SK-N-SH (cell line): Measurements from ENCODE around the gene CEP250. TPM values are rescaled to one million over a fixed set of nuclear protein-coding genes. Genes with fewer than 3 reads are reported as not detected.
A peak's percentile ranks its signal among the peaks of the same experiment; 100 is the strongest.

ENCODE experiments used
- CTCF ChIA-PET: fragments of 300-600, 350-600 bp; formaldehyde crosslinking; extraction: SDS; loops from one replicate; lab custom pipeline; 2021; lab: Yijun Ruan, JAX
- POLR2A ChIA-PET: fragments of 350-600 bp; sonication (Branson Sonifier 250); formaldehyde crosslinking; extraction: SDS; loops from one replicate; lab custom pipeline; 2020; ENCODE audit warnings: antibody characterized with exemption, inconsistent platforms; lab: Yijun Ruan, JAX
- DNase-seq: peaks from one replicate; pipeline ENCODE4 v3.0.0; 2012
- H2AFZ ChIP-seq: fragments of 200-600 bp; sonication (generic); 2 replicates; pipeline ENCODE4 v1.8.1; 2016; ENCODE audit warnings: antibody characterized with exemption, mild to moderate bottlenecking, low read depth
- H3F3A ChIP-seq: fragments of 200-600 bp; sonication (generic); replicated peaks from 2 replicates; pipeline ENCODE3; 2016; ENCODE audit warnings: antibody characterized with exemption, mild to moderate bottlenecking; ENCODE audit not compliant: insufficient read depth
- H3K27ac ChIP-seq, 2 experiments: fragments of 200-500 bp in 1 of 2; fragments of 200-600 bp in 1 of 2; sonication (Bioruptor generic) in 1 of 2; sonication (generic), shearing (Covaris generic) in 1 of 2; 2 replicates each; pipeline versions ENCODE4 v1.5.1 to v1.6.1; 2014 to 2016; ENCODE audit warnings: low read depth in 2 of 2, inconsistent platforms in 1 of 2, low read length in 1 of 2, mild to moderate bottlenecking in 1 of 2, mixed read lengths in 1 of 2
- H3K27me3 ChIP-seq: fragments of 200-600 bp; sonication (generic), shearing (Covaris generic); 2 replicates; pipeline ENCODE4 v1.6.1; 2016; ENCODE audit warnings: mixed run types; ENCODE audit not compliant: insufficient read depth
- H3K36me3 ChIP-seq, 2 experiments: fragments of 200-500 bp in 1 of 2; fragments of 200-600 bp in 1 of 2; sonication (Bioruptor generic) in 1 of 2; sonication (generic) in 1 of 2; replicated peaks in 1 of 2; 2 replicates each; pipeline versions ENCODE3 to v1.5.1; 2014 to 2016; ENCODE audit warnings: low read length in 1 of 2, mild to moderate bottlenecking in 1 of 2; ENCODE audit not compliant: insufficient read depth in 2 of 2, control insufficient read depth in 1 of 2
- H3K4me1 ChIP-seq, 2 experiments: fragments of 200-500 bp in 1 of 2; fragments of 200-600 bp in 1 of 2; sonication (Bioruptor generic) in 1 of 2; sonication (generic), shearing (Covaris generic) in 1 of 2; 2 replicates each; pipeline versions ENCODE4 v1.5.1 to v1.6.1; 2014 to 2016; ENCODE audit warnings: low read depth in 1 of 2, low read length in 1 of 2, mixed run types in 1 of 2; ENCODE audit not compliant: insufficient read depth in 2 of 2, control insufficient read depth in 1 of 2
- H3K4me2 ChIP-seq: fragments of 200-600 bp; sonication (generic), shearing (Covaris generic); 2 replicates; pipeline ENCODE4 v1.6.1; 2017; ENCODE audit warnings: mixed run types
- H3K4me3 ChIP-seq, 2 experiments: fragments of 200-500 bp in 1 of 2; fragments of 200-600 bp in 1 of 2; sonication (Bioruptor generic) in 1 of 2; sonication (generic), shearing (Covaris generic) in 1 of 2; 2 replicates each; pipeline versions ENCODE4 v1.5.1 to v1.8.1; 2014 to 2016; ENCODE audit warnings: low read depth in 2 of 2, inconsistent platforms in 1 of 2, low read length in 1 of 2, mild to moderate bottlenecking in 1 of 2, mixed read lengths in 1 of 2, moderate library complexity in 1 of 2
- H3K79me2 ChIP-seq: fragments of 200-600 bp; sonication (generic); 2 replicates; pipeline ENCODE4 v1.8.1; 2017; ENCODE audit warnings: mild to moderate bottlenecking; ENCODE audit not compliant: insufficient read depth
- H3K9ac ChIP-seq: fragments of 200-600 bp; sonication (generic); 2 replicates; pipeline ENCODE4 v1.6.1; 2017; ENCODE audit warnings: mixed run types
- H3K9me2 ChIP-seq: fragments of 200-600 bp; sonication (generic); 2 replicates; pipeline ENCODE4 v1.6.1; 2017; ENCODE audit warnings: mixed run types
- H3K9me3 ChIP-seq: fragments of 200-600 bp; sonication (generic); 2 replicates; pipeline ENCODE4 v1.6.1; 2017; ENCODE audit warnings: mixed run types, mild to moderate bottlenecking, moderate library complexity
- H4K20me1 ChIP-seq: fragments of 200-600 bp; sonication (generic); 2 replicates; pipeline ENCODE4 v1.6.1; 2017; ENCODE audit warnings: mild to moderate bottlenecking, mixed run types; ENCODE audit not compliant: insufficient read depth
- CHD2 ChIP-seq: fragments of 150-350 bp; IDR thresholded peaks from 2 replicates; pipeline ENCODE4 v1.6.1; 2018; ENCODE audit warnings: low read length; ENCODE audit not compliant: partially characterized antibody
- EZH2phosphoT487 ChIP-seq: fragments of 200-600 bp; sonication (generic); IDR thresholded peaks from 2 replicates; pipeline ENCODE4 v1.6.1; 2017; ENCODE audit warnings: low read depth, mixed run types, mild to moderate bottlenecking, antibody characterized with exemption, moderate library complexity, borderline replicate concordance
- FOSL2 ChIP-seq: IDR thresholded peaks from 2 replicates; pipeline ENCODE4 v1.4.0; 2012; ENCODE audit warnings: low read depth, mild to moderate bottlenecking, moderate library complexity, borderline replicate concordance
- GABPA ChIP-seq: IDR thresholded peaks from 2 replicates; pipeline ENCODE4 v1.4.0; 2012; ENCODE audit warnings: low read depth, mild to moderate bottlenecking
- GATA2 ChIP-seq: sonication (generic); formaldehyde crosslinking; IDR thresholded peaks from 2 replicates; pipeline ENCODE4 v1.5.0; 2020; ENCODE audit warnings: mild to moderate bottlenecking, missing genetic modification reagents
- JUND ChIP-seq: IDR thresholded peaks from 2 replicates; pipeline ENCODE4 v1.4.0; 2012
- MXI1 ChIP-seq: IDR thresholded peaks from 2 replicates; pipeline ENCODE4 v1.6.1; 2012; ENCODE audit warnings: mild to moderate bottlenecking, low read depth, low read length, improper control_type of control experiment
- NRF1 ChIP-seq: IDR thresholded peaks from 2 replicates; pipeline ENCODE4 v1.6.1; 2012; ENCODE audit warnings: low read depth, mild to moderate bottlenecking, low read length
- RAD21 ChIP-seq: IDR thresholded peaks from 2 replicates; pipeline ENCODE4 v1.6.1; 2012; ENCODE audit warnings: mild to moderate bottlenecking, low read length
- RCOR1 ChIP-seq: fragments of 150-350 bp; IDR thresholded peaks from 2 replicates; pipeline ENCODE4 v1.6.1; 2017; ENCODE audit warnings: antibody characterized with exemption, low read length
- RFX5 ChIP-seq: IDR thresholded peaks from 2 replicates; pipeline ENCODE4 v1.6.1; 2012; ENCODE audit warnings: mild to moderate bottlenecking, improper control_type of control experiment, low read length
- RXRA ChIP-seq: IDR thresholded peaks from 2 replicates; pipeline ENCODE4 v1.4.0; 2012; ENCODE audit warnings: low read depth, mild to moderate bottlenecking, borderline replicate concordance
- SIN3A ChIP-seq: IDR thresholded peaks from 2 replicates; pipeline ENCODE4 v1.6.1; 2012; ENCODE audit warnings: low read depth, mild to moderate bottlenecking, low read length, moderate library complexity, borderline replicate concordance
- SMC3 ChIP-seq: IDR thresholded peaks from 2 replicates; pipeline ENCODE4 v1.6.1; 2012; ENCODE audit warnings: low read depth, low read length, improper control_type of control experiment
- TEAD4 ChIP-seq: IDR thresholded peaks from 2 replicates; pipeline ENCODE4 v1.4.0; 2012; ENCODE audit warnings: mild to moderate bottlenecking, borderline replicate concordance; ENCODE audit not compliant: insufficient read depth
- YY1 ChIP-seq: IDR thresholded peaks from 2 replicates; pipeline ENCODE4 v1.4.0; 2012; ENCODE audit warnings: low read depth, mild to moderate bottlenecking
- WGBS: methylation state at CpG from one replicate; pipeline ENCODE4 v1.1.6; 2017; ENCODE audit warnings: low lambda C conversion rate; 5-methylcytosine and 5-hydroxymethylcytosine counted together
- polyA plus RNA-seq, 3 experiments: library from polyadenylated mRNA; depleted of rRNA; stranded (reverse); fragments of >200 nt; gene quantifications; 2 replicates each; pipeline ENCODE4 v1.2.3, GENCODE V29; 2012
- TF ChIP-seq, protein P1 (sequence below): fragments of 150-350 bp; IDR thresholded peaks from 2 replicates; pipeline ENCODE4 v1.6.1; 2017; ENCODE audit warnings: antibody characterized with exemption, low read length, low read depth, borderline replicate concordance
- TF ChIP-seq, protein P2 (sequence below): IDR thresholded peaks from 2 replicates; pipeline ENCODE4 v1.4.0; 2012; ENCODE audit warnings: low read depth, borderline replicate concordance
- TF ChIP-seq, protein P3 (sequence below): IDR thresholded peaks from 2 replicates; pipeline ENCODE4; 2012
- TF ChIP-seq, protein P4 (sequence below): fragments of 200-600 bp; sonication (generic); IDR thresholded peaks from 2 replicates; pipeline ENCODE4 v1.6.1; 2017; ENCODE audit warnings: antibody characterized with exemption, mild to moderate bottlenecking, moderate library complexity
- TF ChIP-seq, protein P5 (sequence below): IDR thresholded peaks from 2 replicates; pipeline ENCODE4 v1.4.0; 2012; ENCODE audit warnings: low read depth

The CEP250 gene, protein sequence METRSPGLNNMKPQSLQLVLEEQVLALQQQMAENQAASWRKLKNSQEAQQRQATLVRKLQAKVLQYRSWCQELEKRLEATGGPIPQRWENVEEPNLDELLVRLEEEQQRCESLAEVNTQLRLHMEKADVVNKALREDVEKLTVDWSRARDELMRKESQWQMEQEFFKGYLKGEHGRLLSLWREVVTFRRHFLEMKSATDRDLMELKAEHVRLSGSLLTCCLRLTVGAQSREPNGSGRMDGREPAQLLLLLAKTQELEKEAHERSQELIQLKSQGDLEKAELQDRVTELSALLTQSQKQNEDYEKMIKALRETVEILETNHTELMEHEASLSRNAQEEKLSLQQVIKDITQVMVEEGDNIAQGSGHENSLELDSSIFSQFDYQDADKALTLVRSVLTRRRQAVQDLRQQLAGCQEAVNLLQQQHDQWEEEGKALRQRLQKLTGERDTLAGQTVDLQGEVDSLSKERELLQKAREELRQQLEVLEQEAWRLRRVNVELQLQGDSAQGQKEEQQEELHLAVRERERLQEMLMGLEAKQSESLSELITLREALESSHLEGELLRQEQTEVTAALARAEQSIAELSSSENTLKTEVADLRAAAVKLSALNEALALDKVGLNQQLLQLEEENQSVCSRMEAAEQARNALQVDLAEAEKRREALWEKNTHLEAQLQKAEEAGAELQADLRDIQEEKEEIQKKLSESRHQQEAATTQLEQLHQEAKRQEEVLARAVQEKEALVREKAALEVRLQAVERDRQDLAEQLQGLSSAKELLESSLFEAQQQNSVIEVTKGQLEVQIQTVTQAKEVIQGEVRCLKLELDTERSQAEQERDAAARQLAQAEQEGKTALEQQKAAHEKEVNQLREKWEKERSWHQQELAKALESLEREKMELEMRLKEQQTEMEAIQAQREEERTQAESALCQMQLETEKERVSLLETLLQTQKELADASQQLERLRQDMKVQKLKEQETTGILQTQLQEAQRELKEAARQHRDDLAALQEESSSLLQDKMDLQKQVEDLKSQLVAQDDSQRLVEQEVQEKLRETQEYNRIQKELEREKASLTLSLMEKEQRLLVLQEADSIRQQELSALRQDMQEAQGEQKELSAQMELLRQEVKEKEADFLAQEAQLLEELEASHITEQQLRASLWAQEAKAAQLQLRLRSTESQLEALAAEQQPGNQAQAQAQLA (N-terminal part only)
- polyA plus RNA-seq (2012; rRNA removed) = 13.3 and 14.6 TPM in 2 replicates
- 11.8 and 12.4 TPM in 2 replicates for polyA plus RNA-seq (2012; cell fraction: cytosol; rRNA removed)
- 31.9 and 42.2 TPM in 2 replicates for polyA plus RNA-seq (2012; cell fraction: nucleus; rRNA removed)

DNA sequence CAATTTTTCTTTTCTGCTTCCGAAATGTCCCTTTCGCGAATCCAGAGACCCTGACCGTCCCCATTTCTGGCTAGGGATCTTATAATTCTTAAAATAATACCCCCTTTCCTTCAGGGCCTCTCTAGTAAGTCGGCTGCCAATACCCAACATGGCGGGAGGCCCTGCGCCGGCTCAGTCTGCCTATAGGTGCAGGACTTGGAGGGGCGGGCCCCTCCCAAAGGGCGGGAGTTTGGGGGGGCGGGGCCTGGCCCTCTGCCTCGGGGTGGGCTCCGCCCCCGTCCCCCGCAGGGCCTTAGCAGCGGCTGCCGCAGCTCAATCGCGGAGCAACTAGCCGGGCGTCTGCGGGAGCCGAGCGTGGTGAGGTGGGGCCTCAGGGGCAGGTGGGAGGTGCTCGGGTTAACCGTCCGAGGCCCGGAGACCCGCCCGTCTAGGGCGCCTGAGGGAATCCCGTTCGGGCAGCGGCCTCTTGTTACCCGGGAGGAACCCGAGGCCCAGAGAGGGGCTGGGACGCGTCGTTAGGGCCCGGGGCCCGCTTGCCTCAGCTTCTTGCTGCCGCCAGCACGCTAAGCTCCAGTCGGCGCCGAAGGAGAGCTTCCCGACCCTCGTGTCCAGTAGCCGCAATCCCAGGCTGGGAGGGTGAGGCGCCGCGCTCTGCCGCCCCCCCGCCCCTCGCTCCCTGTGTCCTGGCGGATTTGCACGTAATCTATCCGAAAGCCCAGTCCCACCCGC is at the start of gene CEP250:
Gene CEP250, plus strand, starts transcription at position 718 of the 729 bp plus-strand sequence. CDS start 6,770 bp downstream, outside the sequence.
- POLR2A ChIA-PET = interaction anchor here (0.6 to 1.8 kb wide), 17 partner anchors 8 to 432 kb away, joined by 3 to 11 read pairs (median 4); partner anchors contain the start of genes CPNE1, EIF6, ERGIC3 and MMP24OS
- Histone ChIP-seq H3K9me2 (no peaks in the 10 kb centered on the region), H3K9ac (peak within 1 kb of the TSS; percentile 93), H3K4me1 (peaks cover 4 to 32% of the 10 kb centered on the region in 2 experiments; a peak in 3 of 4 replicates), H2AFZ (peak within 1 kb of the TSS; percentile 96), H3K9me3 (no peaks in the 10 kb centered on the region), H3K4me3 (peak within 1 kb of the TSS; percentile 78 to 93), H3K27me3 (no peaks in the 10 kb centered on the region), H3K79me2 (peaks cover 44% of the 10 kb centered on the region), H3F3A (peaks cover 11% of the 10 kb centered on the region), H3K36me3 (peaks cover 3 to 4% of the 10 kb centered on the region in 2 experiments), H3K27ac (peak within 1 kb of the TSS; percentile 93 to 98), H3K4me2 (peak within 1 kb of the TSS; percentile 85), H4K20me1 (no peaks in the 10 kb centered on the region)
- under 1% methylated on average over 26 of the region's 59 CpGs for WGBS
- DNase-seq = peak; percentile 96
- CTCF ChIA-PET = interaction anchor here (1.0 to 5.9 kb wide), 5 partner anchors 7 to 499 kb away, joined by 3 to 52 read pairs (median 13); partner anchors contain the start of gene SCAND1
- TF ChIP-seq SIN3A = peak; percentile 76; the same call in 1 of the 2 replicates
- no peak for TF ChIP-seq CHD2
- peak; percentile 96 for TF ChIP-seq YY1
- TF ChIP-seq, protein P1, sequence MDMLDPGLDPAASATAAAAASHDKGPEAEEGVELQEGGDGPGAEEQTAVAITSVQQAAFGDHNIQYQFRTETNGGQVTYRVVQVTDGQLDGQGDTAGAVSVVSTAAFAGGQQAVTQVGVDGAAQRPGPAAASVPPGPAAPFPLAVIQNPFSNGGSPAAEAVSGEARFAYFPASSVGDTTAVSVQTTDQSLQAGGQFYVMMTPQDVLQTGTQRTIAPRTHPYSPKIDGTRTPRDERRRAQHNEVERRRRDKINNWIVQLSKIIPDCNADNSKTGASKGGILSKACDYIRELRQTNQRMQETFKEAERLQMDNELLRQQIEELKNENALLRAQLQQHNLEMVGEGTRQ = no peak
- TF ChIP-seq, protein P2, sequence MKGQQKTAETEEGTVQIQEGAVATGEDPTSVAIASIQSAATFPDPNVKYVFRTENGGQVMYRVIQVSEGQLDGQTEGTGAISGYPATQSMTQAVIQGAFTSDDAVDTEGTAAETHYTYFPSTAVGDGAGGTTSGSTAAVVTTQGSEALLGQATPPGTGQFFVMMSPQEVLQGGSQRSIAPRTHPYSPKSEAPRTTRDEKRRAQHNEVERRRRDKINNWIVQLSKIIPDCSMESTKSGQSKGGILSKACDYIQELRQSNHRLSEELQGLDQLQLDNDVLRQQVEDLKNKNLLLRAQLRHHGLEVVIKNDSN = no peak; the same call in 1 of the 2 replicates
- no peak for TF ChIP-seq FOSL2
- TF ChIP-seq RCOR1 = no peak
- TF ChIP-seq NRF1 = no peak
- TF ChIP-seq SMC3 = no peak
- TF ChIP-seq JUND = no peak
- TF ChIP-seq RAD21 = no peak
- peak; percentile 58; the same call in 1 of the 2 replicates for TF ChIP-seq MXI1
- TF ChIP-seq TEAD4 = no peak
- TF ChIP-seq RFX5 = no peak
- TF ChIP-seq GABPA = no peak
- TF ChIP-seq RXRA = no peak
- TF ChIP-seq, protein P3, sequence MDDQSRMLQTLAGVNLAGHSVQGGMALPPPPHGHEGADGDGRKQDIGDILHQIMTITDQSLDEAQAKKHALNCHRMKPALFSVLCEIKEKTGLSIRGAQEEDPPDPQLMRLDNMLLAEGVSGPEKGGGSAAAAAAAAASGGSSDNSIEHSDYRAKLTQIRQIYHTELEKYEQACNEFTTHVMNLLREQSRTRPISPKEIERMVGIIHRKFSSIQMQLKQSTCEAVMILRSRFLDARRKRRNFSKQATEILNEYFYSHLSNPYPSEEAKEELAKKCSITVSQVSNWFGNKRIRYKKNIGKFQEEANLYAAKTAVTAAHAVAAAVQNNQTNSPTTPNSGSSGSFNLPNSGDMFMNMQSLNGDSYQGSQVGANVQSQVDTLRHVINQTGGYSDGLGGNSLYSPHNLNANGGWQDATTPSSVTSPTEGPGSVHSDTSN = no peak
- TF ChIP-seq, protein P4, sequence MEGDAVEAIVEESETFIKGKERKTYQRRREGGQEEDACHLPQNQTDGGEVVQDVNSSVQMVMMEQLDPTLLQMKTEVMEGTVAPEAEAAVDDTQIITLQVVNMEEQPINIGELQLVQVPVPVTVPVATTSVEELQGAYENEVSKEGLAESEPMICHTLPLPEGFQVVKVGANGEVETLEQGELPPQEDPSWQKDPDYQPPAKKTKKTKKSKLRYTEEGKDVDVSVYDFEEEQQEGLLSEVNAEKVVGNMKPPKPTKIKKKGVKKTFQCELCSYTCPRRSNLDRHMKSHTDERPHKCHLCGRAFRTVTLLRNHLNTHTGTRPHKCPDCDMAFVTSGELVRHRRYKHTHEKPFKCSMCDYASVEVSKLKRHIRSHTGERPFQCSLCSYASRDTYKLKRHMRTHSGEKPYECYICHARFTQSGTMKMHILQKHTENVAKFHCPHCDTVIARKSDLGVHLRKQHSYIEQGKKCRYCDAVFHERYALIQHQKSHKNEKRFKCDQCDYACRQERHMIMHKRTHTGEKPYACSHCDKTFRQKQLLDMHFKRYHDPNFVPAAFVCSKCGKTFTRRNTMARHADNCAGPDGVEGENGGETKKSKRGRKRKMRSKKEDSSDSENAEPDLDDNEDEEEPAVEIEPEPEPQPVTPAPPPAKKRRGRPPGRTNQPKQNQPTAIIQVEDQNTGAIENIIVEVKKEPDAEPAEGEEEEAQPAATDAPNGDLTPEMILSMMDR = no peak
- no peak for TF ChIP-seq GATA2 (CRISPR knock-in tag)
- no peak for TF ChIP-seq EZH2phosphoT487
- TF ChIP-seq, protein P5, sequence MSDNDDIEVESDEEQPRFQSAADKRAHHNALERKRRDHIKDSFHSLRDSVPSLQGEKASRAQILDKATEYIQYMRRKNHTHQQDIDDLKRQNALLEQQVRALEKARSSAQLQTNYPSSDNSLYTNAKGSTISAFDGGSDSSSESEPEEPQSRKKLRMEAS = peak; percentile 58
